BLaER1 treated with 17β-estradiol and CSF1 and Interleukin-3, amounts not matched to agents 10 nM and 100 nM (cell line): ENCODE data around the gene SLC30A7.

Experiments
- H3K27ac ChIP-seq, 11 experiments: shearing (Covaris generic); formaldehyde crosslinking; 2 replicates each; pipeline ENCODE4 v1.8.1; 2022
- H3K27me3 ChIP-seq, 11 experiments: shearing (Covaris generic); formaldehyde crosslinking; 2 replicates each; pipeline ENCODE4 v1.8.1; 2022
- H3K36me3 ChIP-seq, 11 experiments: shearing (Covaris generic); formaldehyde crosslinking; 2 replicates each; pipeline ENCODE4 v1.8.1; 2022
- H3K4me1 ChIP-seq, 10 experiments: shearing (Covaris generic); formaldehyde crosslinking; 2 replicates each; pipeline ENCODE4 v1.8.1; 2022
- H3K4me2 ChIP-seq, 11 experiments: shearing (Covaris generic); formaldehyde crosslinking; 2 replicates each; pipeline ENCODE4 v1.8.1; 2022
- H3K4me3 ChIP-seq, 10 experiments: shearing (Covaris generic); formaldehyde crosslinking; 2 replicates each; pipeline ENCODE4 v1.8.1; 2022
- H3K9ac ChIP-seq, 11 experiments: shearing (Covaris generic); formaldehyde crosslinking; 2 replicates each; pipeline ENCODE4 v1.8.1; 2022
- H3K9me3 ChIP-seq, 11 experiments: shearing (Covaris generic); formaldehyde crosslinking; replicated peaks in 1 of 11; 2 replicates each; pipeline ENCODE4 v1.8.1; 2022
- H4K20me1 ChIP-seq, 11 experiments: shearing (Covaris generic); formaldehyde crosslinking; 2 replicates each; pipeline ENCODE4 v1.8.1; 2022
- Cebpa-rat ChIP-seq, 11 experiments: shearing (Covaris generic); IDR thresholded peaks; 2 replicates each; pipeline ENCODE4 v1.8.1; 2022

The SLC30A7 gene

DNA sequence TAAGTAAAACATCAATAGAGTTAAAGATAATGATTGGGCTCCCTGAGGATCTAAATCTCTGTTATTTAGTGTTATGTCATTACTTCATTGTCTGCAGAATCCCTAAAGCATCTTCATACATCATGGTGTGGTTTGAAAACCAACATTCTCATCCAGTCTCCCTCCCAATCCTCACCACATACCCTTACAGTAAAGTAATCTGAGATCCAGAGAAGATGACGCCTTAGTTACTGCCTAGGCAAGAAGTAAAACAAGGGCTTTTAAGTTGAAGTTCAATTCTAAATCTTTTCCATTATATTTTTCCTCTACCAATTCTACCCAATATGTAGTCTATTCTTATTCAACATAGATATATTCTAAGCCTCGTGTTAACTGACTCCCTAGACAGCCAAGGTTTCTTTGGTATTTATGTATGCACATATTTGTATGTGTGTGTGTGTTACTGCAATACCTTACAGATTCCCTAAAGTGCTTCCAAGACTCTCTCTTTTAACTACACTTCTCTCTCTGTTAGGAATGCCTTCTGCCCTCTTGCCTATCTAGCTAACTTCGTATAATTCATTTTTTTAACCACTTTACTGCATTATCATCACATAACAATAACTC lies 112.4 kb downstream of the SLC30A7 start:
- Histone ChIP-seq H3K4me1 (peaks cover 0 to 15% (median 2%) of the 10 kb centered on the region in 10 experiments; a peak in 12 of 20 replicates), H3K4me3 (no peak overlapping the region), H4K20me1 (no peaks in the 10 kb centered on the region), H3K9ac (no peak overlapping the region), H3K27ac (no peak overlapping the region), H3K36me3 (peaks cover 13 to 75% (median 41%) of the 10 kb centered on the region in 11 experiments; a peak in 19 of 22 replicates), H3K4me2 (no peak overlapping the region), H3K27me3 (no peaks in the 10 kb centered on the region), H3K9me3 (no peaks in the 10 kb centered on the region)
- TF ChIP-seq Cebpa-rat (IDR thresholded peaks at IDR 0.05), result no peak

GRCh38 chr1:101013776-101014175 lies 117.9 kb downstream of the SLC30A7 start:
- H3K36me3 ChIP-seq, result peaks cover 17 to 100% (median 67%) of the 10 kb centered on the region in 11 experiments; a peak in 21 of 22 replicates
- H4K20me1 ChIP-seq, result no peaks in the 10 kb centered on the region
- no peak overlapping the region for H3K4me2 ChIP-seq
- H3K9me3 ChIP-seq, result peaks cover 0 to 11% (median 0%) of the 10 kb centered on the region in 11 experiments; a peak in 1 of 22 replicates
- no peaks in the 10 kb centered on the region for H3K4me1 ChIP-seq
- TF ChIP-seq Cebpa-rat (IDR thresholded peaks at IDR 0.05), result no peak
- H3K4me3 ChIP-seq, result no peak overlapping the region
- no peak overlapping the region for H3K27ac ChIP-seq
- no peak overlapping the region for H3K9ac ChIP-seq
- no peaks in the 10 kb centered on the region for H3K27me3 ChIP-seq

DNA sequence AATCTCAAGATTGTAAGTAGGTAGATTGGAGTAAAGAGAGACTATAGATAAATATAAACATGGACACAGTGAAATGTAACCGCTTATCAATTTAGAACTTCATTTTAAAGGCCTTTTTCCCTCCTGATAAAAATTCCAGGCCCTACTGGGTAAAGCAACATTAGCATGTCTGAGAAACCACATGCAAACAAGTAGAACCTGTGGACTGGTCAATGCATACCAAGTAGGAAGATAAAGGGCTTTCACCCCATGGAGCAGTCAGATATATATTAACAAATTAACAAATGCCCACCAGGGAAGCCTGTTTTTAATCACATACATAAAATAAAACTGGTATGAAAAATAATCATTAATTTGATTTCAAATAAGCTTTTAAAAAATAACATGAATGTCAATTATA lies 121.6 kb downstream of the SLC30A7 start:
- H3K4me3 ChIP-seq, result no peak overlapping the region
- H3K4me1 ChIP-seq, result no peaks in the 10 kb centered on the region
- H3K9me3 ChIP-seq, result peaks cover 0 to 11% (median 0%) of the 10 kb centered on the region in 11 experiments; a peak in 2 of 22 replicates
- no peak overlapping the region for H3K27ac ChIP-seq
- H3K4me2 ChIP-seq, result no peak overlapping the region
- H3K9ac ChIP-seq, result no peak overlapping the region
- H3K36me3 ChIP-seq, result peaks cover 9 to 100% (median 71%) of the 10 kb centered on the region in 11 experiments; a peak in 21 of 22 replicates
- no peaks in the 10 kb centered on the region for H3K27me3 ChIP-seq
- TF ChIP-seq Cebpa-rat (IDR thresholded peaks at IDR 0.05), result no peak
- H4K20me1 ChIP-seq, result no peaks in the 10 kb centered on the region

DNA sequence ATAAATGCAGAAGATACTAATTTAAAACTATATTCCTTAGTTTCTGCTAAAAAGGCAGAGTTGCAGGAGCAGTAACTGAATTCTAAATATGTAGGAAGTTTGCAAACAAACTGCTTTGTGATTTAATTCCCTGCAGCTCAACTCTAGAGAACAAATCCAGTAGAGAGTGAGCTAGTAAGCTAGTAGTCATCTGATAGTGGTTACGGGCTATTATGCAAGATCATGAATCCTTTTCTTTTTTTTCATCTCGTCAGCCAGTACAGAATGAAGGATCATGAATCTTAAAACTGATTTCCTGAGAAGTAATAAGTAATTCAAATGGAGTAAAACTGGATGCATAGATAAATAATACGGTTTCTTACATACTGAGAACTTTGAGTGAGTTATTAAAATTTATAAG lies 126.4 kb downstream of the SLC30A7 start:
- no peak overlapping the region for H3K27ac ChIP-seq
- TF ChIP-seq Cebpa-rat (IDR thresholded peaks at IDR 0.05), result no peak
- peaks cover 14 to 25% (median 22%) of the 10 kb centered on the region in 10 experiments; a peak in 18 of 20 replicates for H3K4me1 ChIP-seq
- peaks cover 0 to 4% (median 0%) of the 10 kb centered on the region in 11 experiments; a peak in 2 of 22 replicates for H3K9me3 ChIP-seq
- no peak overlapping the region for H3K4me2 ChIP-seq
- no peak overlapping the region for H3K4me3 ChIP-seq
- no peak overlapping the region for H3K9ac ChIP-seq
- peaks cover 6 to 64% (median 50%) of the 10 kb centered on the region in 11 experiments; a peak in 21 of 22 replicates for H3K36me3 ChIP-seq
- H3K27me3 ChIP-seq, result no peaks in the 10 kb centered on the region
- no peaks in the 10 kb centered on the region for H4K20me1 ChIP-seq

- TF ChIP-seq Cebpa-rat (IDR thresholded peaks at IDR 0.05), result no peak
- H3K36me3 ChIP-seq, result peaks cover 4 to 57% (median 32%) of the 10 kb centered on the region in 11 experiments; a peak in 21 of 22 replicates
Observed at GRCh38 chr1:101025283-101025656, 129.4 kb downstream of the SLC30A7 start.

GRCh38 chr1:101025657-101026429 lies 130.0 kb downstream of the SLC30A7 start, which contains the start of gene DPH5:
Gene DPH5 (minus strand): TSS chr1:101025784. CDS start chr1:101025443, 341 bp downstream.
- peak within 1 kb of the TSS; percentile 82 to 94 (median 88) for H3K4me2 ChIP-seq

More at GRCh38 chr1:101025283-101025656, 129.4 kb downstream of the SLC30A7 start:
- Histone ChIP-seq H4K20me1 (no peaks in the 10 kb centered on the region), H3K4me1 (peaks cover 27 to 44% (median 41%) of the 10 kb centered on the region in 10 experiments), H3K4me2 (peak overlapping the region; percentile 82 to 94 (median 88)), H3K9me3 (peaks cover 0 to 4% (median 0%) of the 10 kb centered on the region in 11 experiments; a peak in 4 of 22 replicates), H3K4me3 (peak overlapping the region; percentile 66 to 88 (median 72)), H3K9ac (peak overlapping the region; percentile 83 to 95 (median 88)), H3K27me3 (no peaks in the 10 kb centered on the region), H3K27ac (peak overlapping the region; percentile 66 to 95 (median 90); a peak in 21 of 22 replicates)

DNA sequence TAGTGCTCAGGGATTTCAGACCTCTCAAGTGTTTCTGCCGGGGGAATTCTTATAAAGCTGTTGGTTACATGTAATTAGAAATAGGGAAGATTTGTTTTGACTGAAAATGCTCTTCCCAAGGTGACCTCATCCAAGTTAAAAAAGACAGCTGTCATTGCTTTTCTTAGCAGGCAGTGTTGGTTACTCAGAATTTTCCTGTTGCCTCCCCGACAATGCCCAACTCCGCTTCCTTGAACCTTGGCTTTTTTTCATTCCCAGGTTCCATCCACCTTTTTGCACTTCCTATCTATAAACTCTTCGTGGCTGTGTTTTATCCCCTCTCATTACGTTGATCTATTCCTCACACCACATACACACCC lies 130.5 kb downstream of the SLC30A7 start:
- Histone ChIP-seq H3K27ac (peak overlapping the region; percentile 66 to 95 (median 90); a peak in 21 of 22 replicates), H3K4me1 (peaks cover 27 to 44% (median 41%) of the 10 kb centered on the region in 10 experiments), H3K36me3 (peaks cover 2 to 55% (median 27%) of the 10 kb centered on the region in 11 experiments; a peak in 20 of 22 replicates), H3K4me3 (peak overlapping the region; percentile 66 to 88 (median 72)), H4K20me1 (no peaks in the 10 kb centered on the region), H3K27me3 (no peaks in the 10 kb centered on the region), H3K9me3 (peaks cover 0 to 8% (median 0%) of the 10 kb centered on the region in 11 experiments; a peak in 7 of 22 replicates), H3K9ac (peak overlapping the region; percentile 83 to 95 (median 88)), H3K4me2 (peak overlapping the region; percentile 82 to 94 (median 88))
- no peak for TF ChIP-seq Cebpa-rat (IDR thresholded peaks at IDR 0.05)

More at GRCh38 chr1:101025657-101026429, 130.0 kb downstream of the SLC30A7 start, which contains the start of gene DPH5:
- no peaks in the 10 kb centered on the region for H3K27me3 ChIP-seq
- peaks cover 27 to 44% (median 41%) of the 10 kb centered on the region in 10 experiments for H3K4me1 ChIP-seq
- TF ChIP-seq Cebpa-rat (IDR thresholded peaks at IDR 0.05), result peak in 2 of 11 experiments; percentile 11 to 38; a peak in 1 of 22 replicates
- H3K4me3 ChIP-seq, result peak within 1 kb of the TSS; percentile 66 to 88 (median 72)
- H3K9ac ChIP-seq, result peak within 1 kb of the TSS; percentile 83 to 95 (median 88)
- H4K20me1 ChIP-seq, result no peaks in the 10 kb centered on the region
- H3K36me3 ChIP-seq, result peaks cover 4 to 55% (median 29%) of the 10 kb centered on the region in 11 experiments; a peak in 21 of 22 replicates
- H3K9me3 ChIP-seq, result peaks cover 0 to 6% (median 0%) of the 10 kb centered on the region in 11 experiments; a peak in 6 of 22 replicates
- peak within 1 kb of the TSS; percentile 66 to 95 (median 90); a peak in 21 of 22 replicates for H3K27ac ChIP-seq

DNA sequence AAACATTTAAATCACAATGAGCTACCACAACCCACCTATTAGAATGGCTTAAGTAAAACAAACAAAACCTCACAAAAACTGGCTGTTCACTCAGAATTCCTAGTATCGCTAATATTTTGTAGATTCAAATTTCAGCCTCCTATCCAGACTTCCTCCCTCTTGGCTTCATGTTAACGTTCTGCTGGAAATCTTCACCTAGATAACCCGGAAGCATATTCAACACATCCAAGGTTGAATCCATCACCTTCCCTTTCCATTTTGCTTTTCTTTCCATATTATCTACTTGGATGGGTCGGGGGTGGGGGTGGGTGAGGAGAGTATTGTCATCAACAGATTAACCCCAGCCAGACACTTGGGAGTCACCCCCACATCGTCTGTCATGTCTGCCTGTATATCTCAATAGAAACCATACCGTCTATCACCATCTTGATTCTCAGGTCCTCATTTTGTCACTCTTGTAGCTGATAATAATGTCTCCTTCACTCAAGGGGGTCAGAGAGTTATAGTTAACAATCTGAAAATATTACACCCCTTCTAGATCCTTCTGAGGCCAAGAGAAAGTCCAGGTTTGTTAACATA lies 131.4 kb downstream of the SLC30A7 start:
- Histone ChIP-seq H3K9ac (no peak overlapping the region), H3K4me2 (peak overlapping the region; percentile 35 to 94 (median 86); a peak in 20 of 22 replicates), H4K20me1 (no peaks in the 10 kb centered on the region), H3K27ac (no peak overlapping the region), H3K4me1 (peaks cover 27 to 44% (median 41%) of the 10 kb centered on the region in 10 experiments), H3K9me3 (peaks cover 0 to 13% (median 5%) of the 10 kb centered on the region in 11 experiments; a peak in 14 of 22 replicates), H3K4me3 (peak overlapping the region in 1 of 10 experiments; percentile 72; a peak in 3 of 20 replicates), H3K27me3 (no peaks in the 10 kb centered on the region), H3K36me3 (peaks cover 4 to 54% (median 29%) of the 10 kb centered on the region in 11 experiments; a peak in 18 of 22 replicates)
- no peak for TF ChIP-seq Cebpa-rat (IDR thresholded peaks at IDR 0.05)
